Cardiac muscle cell (in vitro differentiated cells and primary cell): ENCODE measurements around the gene STIL. TPM values are rescaled to one million over a fixed set of nuclear protein-coding genes. Genes with fewer than 3 reads are reported as not detected.

Experiments used
- DNase-seq, 2 donors: peaks; one replicate each; pipeline versions ENCODE4 v3.0.0 to v3.0.0-alpha.2; 2010 to 2017; ENCODE audit warnings: low read depth in 1 of 2, low spot score in 1 of 2
- H3K27ac ChIP-seq: fragments of 200-600 bp; sonication (generic); 2 replicates; pipeline ENCODE4 v1.5.1; 2016
- H3K27me3 ChIP-seq: fragments of 200-600 bp; sonication (generic); 2 replicates; pipeline ENCODE4 v1.6.0; 2016; ENCODE audit warnings: control low read depth
- H3K36me3 ChIP-seq: fragments of 200-600 bp; sonication (generic); 2 replicates; pipeline ENCODE4 v1.5.1; 2016; ENCODE audit warnings: control low read depth
- H3K4me1 ChIP-seq: fragments of 200-600 bp; sonication (generic); 2 replicates; pipeline ENCODE4 v1.8.1; 2017; ENCODE audit warnings: low read depth, mild to moderate bottlenecking, mixed run types
- H3K4me3 ChIP-seq: fragments of 200-600 bp; sonication (generic); 2 replicates; pipeline ENCODE4 v1.5.1; 2016; ENCODE audit warnings: mild to moderate bottlenecking
- H3K9me3 ChIP-seq: fragments of 200-600 bp; sonication (generic); 2 replicates; pipeline ENCODE4 v1.5.1; 2017; ENCODE audit warnings: low read depth, mild to moderate bottlenecking, control low read depth
- CTCF ChIP-seq: IDR thresholded peaks from 2 replicates; pipeline ENCODE4 v1.5.1; 2012; ENCODE audit warnings: low read depth, mild to moderate bottlenecking, low read length
- polyA plus RNA-seq: library from polyadenylated mRNA; unstranded; fragments of >200 nt; fragmentation: Nextera tagmentation; extraction: Ambion mirVana; gene quantifications from 2 replicates; pipeline ENCODE4 v1.2.1, GENCODE V29; 2016
- total RNA-seq: library from RNA; depleted of rRNA; stranded (reverse); fragments of >200 nt; gene quantifications from 2 replicates; pipeline ENCODE4 v1.2.3, GENCODE V29; 2016

The STIL gene
- total and polyA plus RNA-seq, 2 experiments from 2014 or later = 2.3 to 13.4 TPM

- Histone ChIP-seq H3K9me3 (no peaks in the 10 kb centered on the region), H3K4me3 (no peak overlapping the region), H3K27ac (no peak overlapping the region), H3K4me1 (no peaks in the 10 kb centered on the region), H3K36me3 (no peaks in the 10 kb centered on the region), H3K27me3 (peaks cover 43% of the 10 kb centered on the region)
- no peak for DNase-seq
- no peak for TF ChIP-seq CTCF
Observed at GRCh38 chr1:47216278-47217059, 97.5 kb downstream of the STIL start.

DNA sequence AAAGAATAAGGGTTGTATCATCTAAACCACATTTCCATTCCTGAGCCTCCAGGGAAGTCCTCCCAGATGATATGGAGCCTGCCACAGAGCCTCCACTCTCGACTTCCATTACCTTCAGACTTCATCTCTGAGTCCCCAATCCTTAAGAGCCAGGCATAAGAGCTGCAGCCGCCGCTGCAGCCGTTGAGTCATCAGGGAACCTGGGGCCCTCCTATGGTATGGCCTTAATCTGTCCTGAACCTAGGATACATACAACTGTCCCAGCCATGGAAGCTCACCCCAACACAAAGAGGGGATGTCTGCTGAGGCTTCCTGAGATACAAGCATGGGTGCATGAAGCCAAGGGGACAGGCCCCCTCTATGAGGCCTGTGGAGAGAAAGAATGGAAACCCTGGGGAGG lies 98.2 kb downstream of the STIL start:
- TF ChIP-seq CTCF = no peak
- no peaks in the 10 kb centered on the region for H3K4me1 ChIP-seq
- no peak overlapping the region for H3K4me3 ChIP-seq
- no peaks in the 10 kb centered on the region for H3K9me3 ChIP-seq
- peaks cover 35% of the 10 kb centered on the region for H3K27me3 ChIP-seq
- H3K27ac ChIP-seq = no peak overlapping the region
- no peak for DNase-seq
- no peaks in the 10 kb centered on the region for H3K36me3 ChIP-seq

- Histone ChIP-seq H3K4me1 (no peaks in the 10 kb centered on the region), H3K36me3 (no peaks in the 10 kb centered on the region), H3K9me3 (no peaks in the 10 kb centered on the region), H3K4me3 (no peak overlapping the region), H3K27me3 (peaks cover 26% of the 10 kb centered on the region), H3K27ac (no peak overlapping the region)
- TF ChIP-seq CTCF = no peak
- no peak for DNase-seq
Observed at GRCh38 chr1:47214549-47214948, 99.4 kb downstream of the STIL start.

- Histone ChIP-seq H3K27ac (no peak overlapping the region), H3K4me1 (no peaks in the 10 kb centered on the region), H3K4me3 (no peak overlapping the region), H3K9me3 (no peaks in the 10 kb centered on the region), H3K27me3 (peaks cover 27% of the 10 kb centered on the region), H3K36me3 (no peaks in the 10 kb centered on the region)
- DNase-seq = no peak
- TF ChIP-seq CTCF = no peak
Observed at GRCh38 chr1:47213230-47213963, 100.5 kb downstream of the STIL start.

DNA sequence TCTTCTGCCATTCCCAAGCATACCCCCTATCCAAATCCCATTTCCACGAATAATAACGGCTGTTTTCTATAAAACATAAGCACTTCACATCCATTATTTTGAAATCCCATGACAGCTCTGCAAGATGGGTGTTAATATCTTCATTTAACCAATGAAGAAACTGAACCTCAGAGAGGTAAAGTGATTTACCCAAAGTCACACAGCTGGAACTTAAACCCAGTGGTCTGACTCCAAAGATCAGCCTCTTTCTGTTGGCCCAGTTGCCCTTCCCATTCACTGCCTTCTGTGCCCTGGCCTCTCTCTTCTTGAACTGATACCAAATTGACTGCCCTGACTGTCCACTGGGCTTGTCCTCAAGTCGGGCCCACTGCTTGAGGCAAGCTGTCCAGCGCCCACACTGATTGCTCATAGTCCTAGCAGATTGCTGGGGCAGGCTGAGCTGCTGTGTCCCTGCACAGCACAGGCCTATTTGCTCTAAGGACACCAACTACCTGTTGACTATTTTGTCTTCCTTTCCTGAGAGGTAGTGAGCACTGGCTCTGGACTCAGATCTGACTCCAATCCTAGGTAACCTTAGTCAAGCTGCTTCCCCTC lies 101.2 kb downstream of the STIL start:
- no peak overlapping the region for H3K27ac ChIP-seq
- H3K4me3 ChIP-seq = no peak overlapping the region
- no peak for TF ChIP-seq CTCF
- H3K9me3 ChIP-seq = no peaks in the 10 kb centered on the region
- no peaks in the 10 kb centered on the region for H3K4me1 ChIP-seq
- DNase-seq = no peak
- H3K36me3 ChIP-seq = no peaks in the 10 kb centered on the region
- H3K27me3 ChIP-seq = peaks cover 27% of the 10 kb centered on the region
